OCI-M1 (cell line): ENCODE measurements around the gene CST9L.
"Not testable (repeated sequence)": the region's sequence is repeated elsewhere in the genome, so short reads cannot be mapped to it uniquely, and the experiment has no call there.

ENCODE experiments used
- DNase-seq: peaks from one replicate; lab custom pipeline; 2025; lab: John Stamatoyannopoulos, UW

CST9L gene

DNA sequence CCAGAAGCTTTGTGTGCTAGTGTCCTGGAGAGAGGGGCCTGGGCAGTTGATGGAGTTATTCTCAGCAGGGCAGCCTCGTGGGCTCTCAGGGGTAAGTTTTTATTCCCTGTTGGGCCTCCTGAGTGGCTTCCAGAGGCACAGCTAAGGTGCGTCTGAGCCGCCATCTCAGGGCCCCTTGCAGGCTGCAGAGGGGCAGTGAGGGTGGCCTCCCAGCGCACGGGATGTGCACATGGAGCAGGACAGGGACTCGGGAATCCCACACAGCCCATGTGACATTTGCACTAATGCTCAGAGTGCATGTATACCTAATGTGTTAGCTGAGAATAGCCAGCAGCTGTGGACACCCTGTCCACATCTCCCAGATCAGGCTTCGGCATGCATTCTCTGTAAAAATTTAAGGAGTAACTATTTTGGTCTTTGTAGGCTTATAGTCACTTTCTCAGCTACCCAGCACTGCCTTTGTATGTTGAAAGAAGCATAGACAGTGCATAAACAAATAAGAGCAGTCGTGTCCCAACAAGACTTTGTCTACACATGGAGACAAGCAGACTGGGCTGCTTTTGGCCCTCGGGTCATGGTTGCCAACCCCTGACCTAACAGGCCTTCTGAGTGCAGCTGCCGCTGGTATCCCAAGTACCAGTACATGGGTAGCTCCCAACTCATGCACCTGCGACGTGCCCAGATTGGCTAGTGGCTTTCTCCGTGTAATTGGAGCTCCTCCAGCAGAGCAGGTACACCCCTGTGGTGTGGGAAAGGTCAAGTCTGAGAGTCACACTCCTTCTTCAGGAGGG lies 18.6 kb upstream of the CST9L start:
- DNase-seq, result no peak

DNA sequence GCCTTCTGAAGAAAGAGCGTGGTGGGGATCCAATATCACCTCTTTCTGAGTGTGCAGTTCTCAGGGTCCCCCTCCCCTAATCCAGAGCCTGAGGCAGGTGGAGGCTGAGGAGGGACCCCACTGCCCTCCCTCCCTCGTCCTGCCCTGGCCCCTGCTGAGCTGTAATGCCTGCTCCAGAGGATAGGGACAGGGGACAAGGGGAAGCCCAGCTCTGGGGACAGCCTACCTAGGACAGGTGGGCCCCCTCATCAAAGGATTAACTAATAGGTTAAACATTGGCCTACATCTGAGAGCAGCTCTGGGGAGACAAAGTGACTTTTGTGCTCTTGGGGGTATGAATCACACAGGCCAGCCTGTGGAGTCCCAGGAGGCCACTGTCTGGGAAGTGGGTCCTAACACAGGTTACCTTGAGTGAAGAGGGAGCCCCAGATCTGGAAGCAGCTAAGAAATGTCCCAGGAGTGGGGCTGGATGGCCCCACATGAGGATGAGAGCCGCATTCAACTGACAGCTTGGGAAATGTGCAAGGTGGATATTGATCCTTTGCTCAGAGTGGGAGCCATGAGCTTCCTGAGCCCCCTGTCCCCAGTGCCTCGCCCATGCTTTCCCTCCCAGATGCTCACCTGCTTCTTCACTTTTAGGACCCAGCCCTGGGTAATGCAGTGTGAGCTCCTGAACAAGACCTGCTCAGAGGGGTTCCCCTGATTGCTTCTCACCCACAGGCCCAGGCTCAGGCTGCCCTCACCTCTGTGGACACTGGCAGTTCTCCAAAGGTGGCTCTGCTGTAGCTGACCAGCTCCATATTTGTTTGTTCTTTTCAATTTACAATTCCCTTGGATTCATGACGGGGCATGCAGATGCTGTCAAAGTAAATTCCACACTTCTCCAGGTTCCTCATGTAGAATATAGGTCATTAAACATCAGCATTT lies 17.8 kb upstream of the CST9L start:
- no peak for DNase-seq

DNA sequence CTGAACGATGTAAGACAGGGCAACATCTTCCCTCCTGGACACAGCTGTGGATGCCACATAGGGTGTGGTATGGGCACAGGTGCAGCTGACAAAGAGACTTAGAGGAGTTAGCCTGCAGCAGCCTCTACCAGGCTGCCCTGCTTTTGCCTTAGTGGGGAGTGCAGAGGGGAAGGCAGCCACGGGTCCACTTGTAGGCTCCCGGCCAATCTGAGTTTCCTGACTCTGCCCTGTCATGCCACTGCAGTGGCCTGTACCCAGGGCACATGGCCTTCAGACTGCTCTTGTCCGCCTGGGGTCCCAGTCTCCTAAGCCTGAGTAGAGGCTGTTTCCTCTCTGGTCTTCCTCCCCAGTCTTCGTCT lies 17.1 kb upstream of the CST9L start:
- DNase-seq, result no peak

DNA sequence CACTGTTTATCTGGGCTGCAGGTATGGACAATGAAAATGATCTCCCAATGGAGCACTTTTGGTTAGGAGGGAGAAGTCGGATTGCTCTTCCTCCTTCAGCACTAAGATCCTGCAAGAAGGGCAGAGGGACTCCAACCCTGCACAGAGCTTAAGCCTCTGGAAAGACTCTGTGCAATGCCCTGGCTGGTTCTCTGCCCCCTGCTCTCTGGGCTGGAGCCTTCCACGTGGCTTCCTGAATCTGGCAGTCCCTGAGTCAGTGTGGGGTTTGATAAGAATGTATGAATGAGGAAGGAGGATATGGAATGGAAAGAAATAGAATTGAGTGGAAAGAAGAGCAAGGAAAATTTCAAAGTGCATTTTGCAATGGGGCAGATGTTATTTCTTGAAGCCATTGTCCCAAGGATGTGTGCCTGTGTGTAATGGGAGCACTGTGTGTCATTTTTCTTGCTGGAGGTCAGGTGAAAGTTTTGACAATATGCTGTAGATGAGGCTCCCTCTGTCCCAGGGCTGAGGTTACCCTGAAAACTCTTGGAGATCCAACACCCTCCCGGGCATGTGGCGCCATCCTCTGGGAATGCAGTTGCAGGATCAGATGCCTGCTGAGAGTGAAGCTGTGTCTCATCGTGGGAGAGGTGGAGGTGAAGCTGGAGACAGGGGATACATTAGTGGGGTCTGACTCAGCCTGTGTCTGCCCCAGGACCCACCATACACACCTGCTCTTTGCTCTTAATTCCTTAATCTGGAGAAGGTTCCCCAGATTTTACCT lies 16.3 kb upstream of the CST9L start:
- peak; percentile 3 for DNase-seq

DNA sequence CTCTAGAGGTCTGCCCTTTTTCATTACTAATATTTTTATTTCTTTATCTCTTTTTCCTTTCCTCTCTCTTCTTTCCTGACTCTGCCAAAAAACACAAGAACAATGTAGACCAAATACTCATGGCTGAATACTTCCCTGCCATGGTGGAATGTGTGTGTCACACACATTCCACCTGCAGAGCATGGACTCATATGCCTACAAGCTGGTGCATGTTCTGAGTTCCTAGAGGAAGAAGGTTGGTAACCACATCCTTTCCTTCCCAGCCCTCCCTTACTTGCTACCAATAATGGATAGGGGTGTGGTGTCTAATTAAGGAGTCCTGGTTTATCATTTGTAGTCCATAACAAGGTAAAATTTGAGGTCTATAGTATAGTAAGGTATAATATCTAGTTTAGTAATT lies 15.2 kb upstream of the CST9L start:
- DNase-seq, result no peak

DNA sequence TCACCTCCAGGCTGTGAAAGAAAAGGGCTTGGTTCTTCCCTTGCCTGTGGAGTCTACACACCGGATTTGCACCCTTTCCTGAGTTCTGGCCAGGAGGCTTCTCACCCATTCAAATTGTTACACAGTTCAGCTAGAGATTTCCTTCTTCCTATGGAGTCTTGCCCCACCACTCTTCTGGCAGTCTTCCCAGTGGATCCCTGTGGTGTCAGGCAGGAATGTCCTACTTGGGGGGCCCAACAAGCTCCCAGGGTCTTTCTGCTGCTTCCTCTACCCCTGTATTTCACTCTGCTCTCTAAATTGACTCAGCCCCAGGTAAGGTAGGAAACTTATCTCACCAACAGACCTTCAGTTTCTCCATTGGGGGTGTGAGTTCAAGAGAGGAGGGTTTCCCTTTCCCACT lies 14.0 kb upstream of the CST9L start:
- DNase-seq, result no peak

DNA sequence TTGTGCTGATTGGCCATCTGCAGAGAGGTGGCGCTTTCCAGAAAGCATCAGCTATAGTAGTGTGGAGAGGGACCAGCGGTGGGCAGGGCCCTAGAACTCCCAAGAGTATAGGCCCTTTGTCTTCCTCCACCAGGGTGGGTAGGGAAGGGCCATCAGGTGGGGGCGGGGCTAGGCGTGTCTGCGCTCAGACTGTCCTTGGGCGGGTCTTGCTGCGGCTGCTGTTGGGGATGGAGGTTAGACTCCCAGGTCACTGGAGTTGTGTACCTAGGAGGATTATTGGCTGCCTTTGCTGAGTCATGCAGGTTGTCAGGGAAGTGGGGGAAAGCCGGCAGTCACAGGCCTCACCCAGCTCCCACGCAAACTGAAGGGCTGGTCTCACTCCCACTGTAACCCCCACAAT lies 13.5 kb upstream of the CST9L start:
- not testable (repeated sequence) for DNase-seq

DNA sequence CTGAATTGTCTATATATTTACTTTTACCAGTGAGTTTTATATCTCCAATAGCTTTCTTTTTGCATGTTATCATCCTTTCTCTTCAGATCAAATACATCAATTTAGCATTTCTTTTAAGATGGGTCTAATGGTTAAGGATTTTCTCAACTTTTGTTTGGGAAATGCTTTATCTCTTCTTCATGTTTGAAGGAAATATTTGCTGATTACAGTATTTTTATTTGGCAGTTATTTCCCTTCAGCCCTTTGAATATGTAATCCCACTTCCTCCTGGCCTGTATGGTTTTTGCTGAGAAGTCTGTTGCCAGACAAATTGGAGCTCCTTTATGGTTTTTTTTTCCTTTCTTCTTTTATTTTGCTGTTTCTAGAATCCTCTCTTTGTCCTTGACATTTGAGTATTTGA lies 6.7 kb upstream of the CST9L start:
- DNase-seq, result no peak

DNA sequence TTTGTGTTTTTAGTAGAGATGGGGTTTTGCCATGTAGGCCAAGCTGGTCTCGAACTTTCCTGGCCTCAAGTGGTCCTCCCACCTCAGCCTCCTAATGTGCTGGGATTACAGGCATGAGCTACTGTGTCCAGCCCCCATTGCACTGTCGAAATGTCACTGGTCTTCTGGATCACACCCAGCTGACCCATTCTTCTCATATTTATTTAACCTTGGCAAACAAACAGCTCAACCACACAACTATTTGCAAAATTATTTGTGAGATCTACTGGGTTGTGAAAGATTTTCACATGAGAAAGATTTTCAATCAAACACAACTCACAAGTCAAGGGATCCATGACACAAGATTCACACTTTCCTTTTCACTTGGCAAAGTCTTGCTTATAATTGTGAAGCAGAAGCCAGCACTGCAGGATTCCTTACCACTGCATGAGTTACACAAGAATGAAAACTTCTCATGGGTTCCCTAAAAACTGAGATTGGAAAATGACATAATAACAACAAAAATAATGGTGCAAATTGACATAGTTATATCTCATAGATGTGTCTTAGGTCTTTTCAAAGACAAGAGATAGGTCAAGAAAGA lies 2.0 kb upstream of the CST9L start:
- DNase-seq, result no peak

DNA sequence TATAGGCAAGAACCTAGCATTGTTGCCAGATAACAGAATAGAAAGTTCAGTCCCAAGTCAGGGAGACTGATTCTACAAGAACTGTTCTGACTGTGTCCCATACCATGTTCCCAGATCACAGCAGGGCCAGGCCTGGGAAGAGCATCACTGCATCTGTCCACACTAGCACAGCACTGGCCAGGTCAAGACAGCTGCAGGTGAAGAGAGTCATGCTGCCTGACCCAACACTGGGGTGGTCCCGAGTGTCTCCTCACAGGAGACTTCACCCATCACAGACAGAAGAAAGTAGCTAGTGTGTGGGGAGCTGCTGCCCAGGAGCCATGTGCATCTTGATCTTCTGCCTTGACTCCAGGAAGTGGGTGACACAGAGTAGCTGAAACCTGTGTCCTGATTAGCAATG lies 1.3 kb upstream of the CST9L start:
- no peak for DNase-seq

DNA sequence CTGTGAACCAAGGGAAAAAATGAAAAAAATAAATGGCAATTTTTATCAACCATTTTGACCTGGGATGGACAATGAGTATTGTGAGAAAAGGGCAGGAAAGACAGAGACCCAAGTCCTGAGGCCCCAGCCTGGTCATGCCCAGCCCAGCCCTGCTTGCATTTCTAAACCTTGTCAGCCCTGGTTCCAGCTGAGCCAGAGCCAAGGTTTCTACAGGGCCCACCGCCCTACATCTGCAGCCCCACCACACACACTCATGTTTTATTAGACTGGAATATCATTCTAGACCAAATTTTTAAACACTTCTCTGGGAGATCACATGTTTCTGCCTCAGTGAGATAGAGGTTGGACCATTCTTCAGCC lies 667 bp upstream of the CST9L start:
- DNase-seq, result no peak

DNA sequence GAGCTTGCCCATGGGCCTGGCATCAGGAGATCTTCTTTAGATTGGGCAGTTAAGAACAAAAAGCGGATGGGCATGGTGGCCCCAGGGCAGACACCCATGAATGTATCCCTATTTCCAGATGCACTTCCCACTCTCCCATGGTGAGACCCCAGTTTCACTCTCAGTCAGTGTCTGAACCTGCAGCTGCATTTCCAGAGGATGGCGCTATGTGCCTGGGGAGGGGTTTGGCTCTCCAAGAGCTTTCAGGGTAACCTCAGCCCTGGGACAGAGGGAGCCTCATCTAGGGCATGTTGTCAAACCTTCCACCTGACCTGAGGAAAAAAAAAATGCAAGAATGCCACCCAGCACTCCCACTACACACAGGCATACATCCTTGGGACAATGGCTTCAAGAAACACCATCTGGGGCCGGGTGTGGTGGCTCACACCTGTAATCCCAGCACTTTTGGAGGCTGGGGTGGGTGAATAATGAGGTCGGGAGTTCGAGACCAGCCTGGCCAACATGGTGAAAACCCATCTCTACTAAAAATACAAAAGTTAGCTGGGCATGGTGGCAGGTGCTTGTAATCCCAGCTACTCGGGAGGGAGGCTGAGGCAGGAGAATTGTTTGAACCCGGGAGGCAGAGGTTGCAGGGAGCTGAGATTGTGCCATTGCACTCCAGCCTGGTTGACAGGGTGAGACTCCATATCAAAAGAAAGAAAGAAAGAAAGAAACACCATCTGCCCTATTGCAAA lies 1.9 kb downstream of the CST9L start:
- DNase-seq, result no peak

DNA sequence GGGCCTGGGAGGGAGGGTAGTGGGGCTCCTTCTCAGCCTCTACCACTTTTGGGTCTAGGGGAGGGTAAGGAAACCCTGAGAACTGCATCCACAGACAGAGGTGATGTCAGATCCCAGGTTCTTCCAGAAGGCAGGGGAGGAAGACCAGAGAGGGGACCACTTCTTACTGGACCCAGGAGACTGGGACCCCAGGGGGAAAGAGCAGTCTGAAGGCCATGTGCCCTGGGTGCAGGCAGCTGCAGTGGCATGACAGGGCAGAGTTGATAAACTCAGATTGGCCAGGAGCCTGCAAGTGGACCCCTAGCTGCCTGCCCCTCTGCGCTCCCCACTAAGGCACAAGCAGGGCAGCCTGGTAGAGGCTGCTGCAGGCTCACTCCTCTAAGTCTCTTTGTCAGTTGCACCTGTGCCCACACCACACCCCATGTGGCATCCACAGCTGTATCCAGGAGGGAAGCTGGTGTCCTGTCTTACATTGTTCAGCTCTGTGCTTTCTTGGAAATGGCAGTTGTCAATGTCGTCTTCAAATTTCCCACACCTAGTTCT lies 2.7 kb downstream of the CST9L start:
- DNase-seq, result no peak

DNA sequence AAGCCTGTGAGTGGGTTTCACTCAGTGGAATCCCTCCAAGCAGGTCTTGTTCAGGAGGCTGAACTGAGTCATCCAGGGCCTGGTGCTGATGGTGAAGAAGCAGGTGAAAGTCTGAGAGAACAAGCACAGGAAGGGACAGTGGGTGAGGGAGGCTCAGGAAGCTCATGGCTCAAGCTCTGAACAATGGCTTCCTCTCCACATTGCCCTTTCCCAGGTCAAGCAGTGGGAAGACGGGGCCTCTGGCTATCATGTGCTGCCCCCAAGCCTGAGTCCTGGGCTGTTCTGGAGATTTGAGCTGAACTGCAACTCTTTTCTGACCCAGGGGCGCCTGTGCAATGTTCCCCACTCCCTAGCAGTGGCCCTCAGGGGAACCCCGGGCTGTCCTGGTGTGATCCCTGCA lies 3.4 kb downstream of the CST9L start:
- DNase-seq, result no peak

DNA sequence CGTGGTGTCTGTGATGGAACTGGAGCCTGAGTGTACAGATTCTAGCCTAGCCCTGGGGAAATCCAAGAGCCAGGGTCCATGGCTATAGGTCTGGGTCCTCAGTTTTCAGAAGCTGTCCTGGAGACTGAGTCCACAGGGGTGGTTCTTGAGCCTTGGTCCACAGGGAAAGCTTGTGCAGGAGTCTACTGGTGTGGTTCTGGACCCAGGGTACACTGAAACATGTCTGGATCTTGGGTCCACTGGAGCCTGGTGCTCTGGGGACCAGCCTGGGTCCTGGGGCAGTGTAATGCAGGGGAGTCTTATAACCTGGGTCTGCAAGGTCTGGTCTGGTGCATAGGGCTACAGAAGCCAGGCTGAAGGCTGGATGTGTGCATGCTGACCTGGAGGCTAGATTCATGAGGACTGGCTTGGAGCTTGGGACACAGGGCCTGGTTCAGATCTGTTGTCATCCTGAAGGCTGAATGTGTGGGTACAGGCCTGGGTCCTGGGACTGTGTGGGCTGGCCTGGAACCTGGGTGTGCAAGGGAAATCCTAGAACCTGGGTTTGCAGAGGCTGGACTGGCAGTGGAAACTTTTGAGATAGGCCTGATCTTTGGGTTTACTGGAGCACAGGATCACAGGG lies 5.5 kb downstream of the CST9L start:
- no peak for DNase-seq

DNA sequence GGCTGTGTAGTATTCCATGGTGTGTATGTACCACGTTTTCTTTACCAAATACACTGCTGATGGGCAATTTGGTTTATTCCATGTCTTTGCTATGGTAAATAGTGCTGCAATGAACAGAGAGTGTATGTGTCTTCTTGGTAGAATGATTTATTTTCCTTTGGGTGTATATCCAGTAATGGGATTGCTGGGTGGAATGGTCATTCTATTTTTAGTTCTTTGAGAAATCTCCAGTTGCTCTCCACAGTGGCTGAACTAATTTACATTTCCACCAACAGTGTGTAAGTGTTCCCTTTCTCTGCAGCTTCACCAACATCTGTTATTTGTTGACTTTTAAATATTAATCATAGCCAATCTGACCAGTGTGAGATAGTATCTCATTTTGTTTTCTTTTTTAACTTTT lies 13.9 kb downstream of the CST9L start:
- no peak for DNase-seq

DNA sequence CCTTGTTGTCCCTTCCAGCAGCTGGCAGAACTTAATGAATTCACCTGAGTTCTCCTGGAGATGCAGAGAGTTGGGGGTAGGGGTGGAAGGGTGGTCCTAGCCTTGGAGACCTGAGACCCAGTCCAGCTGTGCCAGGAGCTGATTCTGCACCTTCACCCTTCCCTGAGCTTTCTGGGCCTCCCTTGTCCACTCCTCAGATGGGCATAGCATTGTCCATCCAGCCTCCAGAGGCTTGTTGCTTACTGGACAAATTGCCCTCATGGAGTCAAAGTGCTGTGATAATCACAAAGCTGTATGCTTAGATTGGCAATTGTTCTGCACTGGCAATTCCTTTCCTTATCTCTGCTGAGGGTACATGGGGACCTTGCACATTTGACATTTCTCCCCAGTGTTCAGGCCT lies 16.5 kb downstream of the CST9L start:
- no peak for DNase-seq

DNA sequence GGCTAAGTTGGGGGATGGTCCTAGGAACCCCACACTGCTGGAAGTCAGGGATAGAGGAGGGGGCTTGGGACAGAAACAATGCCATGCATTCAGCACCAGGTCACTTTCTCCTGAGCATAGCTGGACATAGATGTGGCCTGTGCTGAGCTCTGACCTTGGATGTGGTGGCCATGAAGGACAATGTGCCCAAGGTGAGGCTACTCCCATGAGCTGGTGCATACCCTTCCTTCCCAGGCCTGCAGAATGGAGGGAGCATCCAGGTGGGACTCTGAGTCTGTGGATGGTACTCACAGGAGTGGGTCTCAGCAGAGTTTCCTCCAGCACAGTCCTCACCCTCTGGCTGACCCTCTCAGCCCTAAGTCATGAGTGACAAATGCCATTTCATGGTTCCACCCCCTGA lies 16.9 kb downstream of the CST9L start:
- DNase-seq, result no peak

DNA sequence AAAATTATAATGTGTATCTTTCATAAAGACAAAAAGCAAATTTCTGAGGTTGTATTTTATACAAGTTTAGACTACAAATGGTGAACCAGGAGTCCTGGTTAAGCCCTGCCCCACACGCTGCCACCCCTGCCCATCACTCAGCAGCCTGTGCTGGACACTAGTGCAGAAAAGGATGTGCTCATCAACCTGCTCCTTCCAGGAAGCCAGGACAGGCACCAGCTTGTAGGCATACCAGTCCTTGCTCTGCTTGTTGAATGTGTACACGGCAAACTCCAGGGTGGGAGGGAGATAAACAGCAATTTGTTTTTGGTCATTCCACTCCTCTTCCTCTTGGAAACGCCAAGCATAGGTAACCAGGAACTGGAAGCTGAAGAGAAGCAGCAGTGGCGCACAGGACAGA lies 18.1 kb downstream of the CST9L start:
- no peak for DNase-seq

DNA sequence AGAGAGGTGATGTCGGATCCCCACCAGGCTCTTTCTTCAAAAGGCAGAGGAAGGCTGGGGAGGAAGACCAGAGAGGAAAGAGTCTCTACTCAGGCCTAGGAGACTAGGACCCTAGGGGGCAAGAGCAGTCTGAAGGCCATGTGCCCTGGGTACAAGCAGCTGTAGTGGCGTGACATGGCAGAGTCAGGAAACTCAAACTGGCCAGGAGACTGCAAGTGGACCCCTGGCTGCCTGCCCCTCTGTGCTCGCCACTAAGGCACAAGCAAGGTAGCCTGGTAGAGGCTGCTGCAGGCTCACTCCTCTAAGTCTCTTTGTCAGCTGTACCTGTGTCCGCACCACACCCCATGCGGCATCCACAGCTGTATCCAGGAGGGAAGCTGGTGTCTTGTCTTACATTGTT lies 19.9 kb downstream of the CST9L start:
- no peak for DNase-seq

DNA sequence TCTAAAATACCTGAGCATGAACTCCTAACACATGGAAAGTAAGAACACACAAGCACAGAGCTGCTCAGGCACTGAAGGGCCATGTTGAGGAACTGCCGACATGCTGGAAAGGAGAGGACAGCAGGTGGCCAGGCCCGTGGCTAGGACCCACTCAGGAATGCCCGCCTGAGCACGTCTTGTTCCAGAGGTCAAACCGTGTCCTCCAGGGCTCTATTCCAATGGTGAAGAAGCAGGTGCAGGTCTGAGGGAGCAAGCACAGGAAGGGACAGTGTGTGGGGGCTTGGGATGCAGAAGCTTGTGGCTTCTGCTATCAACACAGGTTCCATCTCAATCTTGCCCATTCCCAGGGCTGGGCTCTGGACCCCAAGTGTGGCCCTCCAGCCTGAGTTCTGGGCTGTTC lies 20.7 kb downstream of the CST9L start:
- DNase-seq, result no peak
